ENCODE measurements around the gene EYA2.

Gene EYA2

GRCh38 chr20:46984405-46984804, 89.8 kb downstream of the EYA2 start:
- DNase-seq, result no peak

- DNase-seq, result no peak
Measured at GRCh38 chr20:46985250-46985649, 90.6 kb downstream of the EYA2 start.

- DNase-seq, result no peak
Measured at GRCh38 chr20:46985671-46986070, 91.0 kb downstream of the EYA2 start.

- DNase-seq, result no peak
Measured at GRCh38 chr20:46987001-46987400, 92.4 kb downstream of the EYA2 start.

GRCh38 chr20:46990017-46990595, 95.5 kb downstream of the EYA2 start:
- no peak for DNase-seq

- DNase-seq, result no peak
Measured at GRCh38 chr20:46990596-46991104, 96.0 kb downstream of the EYA2 start.

- no peak for DNase-seq
Measured at GRCh38 chr20:46991168-46991567, 96.5 kb downstream of the EYA2 start.

GRCh38 chr20:46991880-46992639, 97.4 kb downstream of the EYA2 start:
- no peak for DNase-seq

- DNase-seq, result no peak
Measured at GRCh38 chr20:46992640-46993035, 98.0 kb downstream of the EYA2 start.

GRCh38 chr20:46993465-46994095, 98.9 kb downstream of the EYA2 start:
- DNase-seq, result no peak

- peak; percentile 2 to 22 for DNase-seq
Measured at GRCh38 chr20:46994341-46994740, 99.7 kb downstream of the EYA2 start.

GRCh38 chr20:46995561-46996142, 101.0 kb downstream of the EYA2 start:
- no peak for DNase-seq

GRCh38 chr20:46997187-46997586, 102.5 kb downstream of the EYA2 start:
- no peak for DNase-seq

GRCh38 chr20:46998477-46999240, 104.0 kb downstream of the EYA2 start:
- DNase-seq, result no peak

GRCh38 chr20:46999801-47000465, 105.3 kb downstream of the EYA2 start:
- DNase-seq, result no peak

- DNase-seq, result no peak
Measured at GRCh38 chr20:47003223-47003622, 108.6 kb downstream of the EYA2 start.

- no peak for DNase-seq
Measured at GRCh38 chr20:47004179-47004578, 109.5 kb downstream of the EYA2 start.

- DNase-seq, result no peak
Measured at GRCh38 chr20:47007826-47008655, 113.4 kb downstream of the EYA2 start.

GRCh38 chr20:47008842-47009518, 114.3 kb downstream of the EYA2 start:
- no peak for DNase-seq

- DNase-seq, result no peak
Measured at GRCh38 chr20:47009784-47010183, 115.1 kb downstream of the EYA2 start.

GRCh38 chr20:47011984-47012383, 117.3 kb downstream of the EYA2 start:
- DNase-seq, result no peak

Data from activated CD4-positive, alpha-beta T cell treated with anti-CD3 and anti-CD28 coated beads for 4 hours (primary cell).